ENCODE measurements around the gene MGAT4A. TPM values are rescaled to one million over a fixed set of nuclear protein-coding genes. Genes with fewer than 3 reads are reported as not detected.

The MGAT4A gene
- total RNA-seq, 6 experiments from 2014 or later: 0.14 TPM; not detected in 5

DNA sequence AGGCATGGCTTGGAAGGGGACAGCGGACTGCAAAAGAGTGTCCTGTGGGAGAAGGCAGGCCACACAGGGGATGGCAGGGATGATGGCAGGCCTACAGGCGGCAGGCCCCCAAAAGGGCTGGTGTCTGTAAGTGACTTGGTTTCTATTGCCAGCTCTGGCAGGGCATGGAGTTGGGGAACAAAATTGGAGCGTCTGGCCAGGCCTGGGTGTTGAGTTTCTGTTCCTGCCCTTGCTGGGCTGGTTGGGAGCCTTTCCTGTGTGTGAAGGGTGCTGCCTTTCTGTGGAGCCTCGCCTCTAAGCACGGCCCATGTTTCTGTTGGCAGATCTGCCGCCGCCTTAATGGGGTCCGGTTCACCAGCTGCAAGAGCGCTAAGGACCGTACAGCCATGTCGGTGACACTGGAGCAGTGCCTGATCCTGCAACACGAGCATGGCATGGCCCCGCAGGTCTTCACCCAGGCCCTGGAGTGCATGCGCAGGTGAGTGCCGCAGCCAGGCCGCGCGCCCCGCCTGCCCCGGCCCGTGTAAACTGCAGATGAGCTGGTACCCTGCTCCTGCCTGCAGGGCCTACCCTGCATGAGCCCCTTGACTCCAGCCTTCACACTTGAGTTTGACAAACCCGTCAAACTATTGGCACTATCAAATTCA is 154.1 kb downstream of the MGAT4A start:
- Mint-ChIP-seq H3K4me3 (no peak overlapping the region), H3K9me3 (no peaks in the 10 kb centered on the region), H3K27me3 (ENCODE audit: insufficient read depth) (no peaks in the 10 kb centered on the region; the same call in 1 of the 2 replicates), H3K36me3 (ENCODE audit: low read depth) (peaks cover 18% of the 10 kb centered on the region), H3K4me1 (ENCODE audit: low read depth) (no peaks in the 10 kb centered on the region), H3K27ac (no peak overlapping the region)
- DNase-seq: no peak
- TF ChIP-seq, protein P1, sequence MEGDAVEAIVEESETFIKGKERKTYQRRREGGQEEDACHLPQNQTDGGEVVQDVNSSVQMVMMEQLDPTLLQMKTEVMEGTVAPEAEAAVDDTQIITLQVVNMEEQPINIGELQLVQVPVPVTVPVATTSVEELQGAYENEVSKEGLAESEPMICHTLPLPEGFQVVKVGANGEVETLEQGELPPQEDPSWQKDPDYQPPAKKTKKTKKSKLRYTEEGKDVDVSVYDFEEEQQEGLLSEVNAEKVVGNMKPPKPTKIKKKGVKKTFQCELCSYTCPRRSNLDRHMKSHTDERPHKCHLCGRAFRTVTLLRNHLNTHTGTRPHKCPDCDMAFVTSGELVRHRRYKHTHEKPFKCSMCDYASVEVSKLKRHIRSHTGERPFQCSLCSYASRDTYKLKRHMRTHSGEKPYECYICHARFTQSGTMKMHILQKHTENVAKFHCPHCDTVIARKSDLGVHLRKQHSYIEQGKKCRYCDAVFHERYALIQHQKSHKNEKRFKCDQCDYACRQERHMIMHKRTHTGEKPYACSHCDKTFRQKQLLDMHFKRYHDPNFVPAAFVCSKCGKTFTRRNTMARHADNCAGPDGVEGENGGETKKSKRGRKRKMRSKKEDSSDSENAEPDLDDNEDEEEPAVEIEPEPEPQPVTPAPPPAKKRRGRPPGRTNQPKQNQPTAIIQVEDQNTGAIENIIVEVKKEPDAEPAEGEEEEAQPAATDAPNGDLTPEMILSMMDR (IDR thresholded peaks at IDR 0.05): no peak

DNA sequence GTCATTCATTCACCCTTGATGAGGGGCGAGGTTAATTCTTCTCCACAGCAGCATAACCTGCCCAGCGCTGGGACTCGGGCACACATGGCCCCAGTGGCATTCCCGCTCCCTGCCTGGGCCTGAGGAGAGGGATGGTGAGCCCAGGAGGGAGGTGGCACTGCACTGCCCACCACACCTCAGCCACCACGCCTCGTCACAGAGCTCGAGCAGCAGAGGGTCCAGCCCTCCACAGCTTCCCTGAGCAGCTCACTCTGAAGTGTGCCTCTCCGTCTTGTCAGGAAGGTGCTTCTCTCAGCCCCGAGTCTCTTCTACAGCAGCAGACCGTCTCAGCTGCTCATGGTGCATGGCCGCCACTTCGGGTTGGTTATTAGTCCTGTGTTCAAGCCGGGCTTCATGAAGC is 157.5 kb downstream of the MGAT4A start:
- H3K27ac Mint-ChIP-seq: no peak overlapping the region
- peaks cover 25% of the 10 kb centered on the region for H3K36me3 Mint-ChIP-seq (ENCODE audit: low read depth)
- H3K4me3 Mint-ChIP-seq: no peak overlapping the region
- no peaks in the 10 kb centered on the region for H3K9me3 Mint-ChIP-seq
- peaks cover 6% of the 10 kb centered on the region for H3K4me1 Mint-ChIP-seq (ENCODE audit: low read depth)
- no peaks in the 10 kb centered on the region; the same call in 1 of the 2 replicates for H3K27me3 Mint-ChIP-seq (ENCODE audit: insufficient read depth)
- TF ChIP-seq, protein P1 (IDR thresholded peaks at IDR 0.05): no peak
- no peak for DNase-seq

DNA sequence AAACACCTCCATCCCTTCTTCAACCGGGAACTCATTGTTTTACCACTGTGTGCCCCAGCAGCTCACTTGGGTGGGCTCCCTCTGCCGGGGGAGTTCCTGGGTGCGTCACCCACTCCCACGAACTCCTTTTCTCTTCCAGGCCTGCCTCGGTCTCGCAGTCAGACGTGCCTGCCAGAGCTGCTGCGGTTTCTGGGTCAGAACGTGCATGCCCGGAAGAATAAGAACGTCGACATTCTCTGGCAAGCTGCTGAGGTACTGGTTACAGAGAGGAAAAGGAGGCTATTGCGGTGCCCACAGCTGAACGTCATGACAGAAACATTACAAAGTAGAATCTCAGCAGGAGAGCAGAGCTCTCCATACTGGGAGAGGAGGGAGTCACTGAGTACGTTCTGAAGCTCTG is 158.3 kb downstream of the MGAT4A start:
- TF ChIP-seq, protein P1 (IDR thresholded peaks at IDR 0.05): no peak
- Mint-ChIP-seq H3K36me3 (ENCODE audit: low read depth) (peaks cover 21% of the 10 kb centered on the region), H3K4me1 (ENCODE audit: low read depth) (peaks cover 13% of the 10 kb centered on the region), H3K9me3 (no peaks in the 10 kb centered on the region), H3K27ac (no peak overlapping the region), H3K4me3 (no peak overlapping the region), H3K27me3 (ENCODE audit: insufficient read depth) (no peaks in the 10 kb centered on the region; the same call in 1 of the 2 replicates)
- no peak for DNase-seq

DNA sequence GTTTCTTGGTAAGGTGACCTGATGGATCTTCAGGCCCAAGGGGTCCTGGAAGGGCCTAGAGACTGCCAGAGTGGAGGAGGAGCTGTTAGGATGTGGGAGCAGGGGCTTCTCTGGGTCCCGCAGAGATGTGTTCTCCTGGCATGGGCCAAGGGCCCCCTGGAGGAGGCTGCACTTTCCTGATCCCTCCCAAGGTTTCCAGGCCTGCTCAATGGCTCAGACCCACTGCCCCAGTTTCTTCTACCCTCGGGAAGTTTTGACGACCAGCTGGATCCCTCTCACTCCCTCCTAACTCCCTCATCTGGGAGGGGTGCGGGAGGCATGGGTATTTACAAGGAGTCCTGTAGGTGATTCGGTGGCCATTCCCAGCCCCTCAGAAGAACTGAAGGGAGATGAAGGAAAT is 158.7 kb downstream of the MGAT4A start:
- TF ChIP-seq, protein P1 (IDR thresholded peaks at IDR 0.05): no peak
- Mint-ChIP-seq H3K4me1 (ENCODE audit: low read depth) (peaks cover 18% of the 10 kb centered on the region), H3K9me3 (no peaks in the 10 kb centered on the region), H3K27me3 (ENCODE audit: insufficient read depth) (no peaks in the 10 kb centered on the region; the same call in 1 of the 2 replicates), H3K4me3 (no peak overlapping the region), H3K27ac (no peak overlapping the region), H3K36me3 (ENCODE audit: low read depth) (peaks cover 16% of the 10 kb centered on the region)
- DNase-seq: no peak

GRCh38 chr2:98571796-98572195 is 159.1 kb downstream of the MGAT4A start:
- DNase-seq: no peak
- H3K9me3 Mint-ChIP-seq: no peaks in the 10 kb centered on the region
- no peak overlapping the region for H3K4me3 Mint-ChIP-seq
- H3K27ac Mint-ChIP-seq: no peak overlapping the region
- TF ChIP-seq, protein P1 (IDR thresholded peaks at IDR 0.05): no peak
- H3K27me3 Mint-ChIP-seq (ENCODE audit: insufficient read depth): no peaks in the 10 kb centered on the region; the same call in 1 of the 2 replicates
- peaks cover 15% of the 10 kb centered on the region for H3K36me3 Mint-ChIP-seq (ENCODE audit: low read depth)
- H3K4me1 Mint-ChIP-seq (ENCODE audit: low read depth): peaks cover 22% of the 10 kb centered on the region

All from HFFc6 (cell line).